K562 (cell line): ENCODE measurements around the gene SLC16A10. TPM values are rescaled to one million over a fixed set of nuclear protein-coding genes. Genes with fewer than 3 reads are reported as not detected.

ENCODE experiments used
- ATAC-seq: fragments of 200-7000 bp; cut with Tn5 transposase; 3 replicates; pipeline ENCODE4 v1.9.1; 2020; ENCODE audit warnings: moderate library complexity
- BruUV-seq: library from RNA; stranded (reverse); fragments of 400-500 nt; replicated peaks from 2 replicates; lab custom pipeline; 2021; lab: Mats Ljungman, UMichigan
- CTCF ChIA-PET: fragments of 300-600 bp; formaldehyde crosslinking; extraction: SDS; loops from one replicate; lab custom pipeline; 2021; ENCODE audit warnings: low intra/inter-chr PET ratio; lab: Yijun Ruan, JAX
- POLR2A ChIA-PET: fragments of 300-600, 350-650 bp; sonication (Branson Sonifier 250); formaldehyde crosslinking; extraction: SDS; loops from one replicate; lab custom pipeline; 2021; ENCODE audit warnings: antibody characterized with exemption, inconsistent platforms; lab: Yijun Ruan, JAX
- DNase-seq, 4 experiments: peaks; one replicate each; pipeline versions ENCODE4 v3.0.0 to v3.0.0-alpha.2; 2011 to 2018; ENCODE audit warnings: low spot score in 3 of 4, mixed read lengths in 3 of 4; ENCODE audit errors: extremely low read depth in 1 of 4
- FAIRE-seq: peaks from 2 replicates; lab custom pipeline; 2011; peaks lifted over from hg19 to GRCh38; lab: Jason Lieb, UNC
- H2AFZ ChIP-seq: 2 replicates; pipeline ENCODE4 v1.6.0; 2011; ENCODE audit warnings: low read depth, low read length, control low read depth, inconsistent platforms
- H3K27ac ChIP-seq: fragments of 200-600 bp; 3 replicates; pipeline ENCODE4 v1.8.0; 2011; ENCODE audit warnings: low read depth, mild to moderate bottlenecking, control low read depth, inconsistent platforms, low read length, moderate library complexity, mixed read lengths; ENCODE audit errors: extremely low read depth
- H3K27me3 ChIP-seq, 2 experiments: fragments of 300-600 bp in 1 of 2; 2 replicates in 1 of 2; 3 replicates in 1 of 2; pipeline versions ENCODE4 v1.6.0 to v1.8.0; 2011; ENCODE audit warnings: inconsistent platforms in 2 of 2, low read length in 2 of 2, mild to moderate bottlenecking in 1 of 2, mixed read lengths in 1 of 2, moderate library complexity in 1 of 2; ENCODE audit not compliant: control insufficient read depth in 2 of 2, insufficient read depth in 2 of 2
- H3K36me3 ChIP-seq: fragments of 300-600 bp; 3 replicates; pipeline ENCODE4 v1.8.0; 2011; ENCODE audit warnings: mild to moderate bottlenecking, low read length, inconsistent platforms; ENCODE audit not compliant: control insufficient read depth, insufficient read depth
- H3K4me1 ChIP-seq, 2 experiments: fragments of 200-600 bp in 1 of 2; replicated peaks in 1 of 2; 2 replicates in 1 of 2; 3 replicates in 1 of 2; pipeline versions ENCODE4 v1.5.1 to v1.8.0; 2011; ENCODE audit warnings: inconsistent platforms in 2 of 2, low read length in 2 of 2, mild to moderate bottlenecking in 1 of 2, mixed read lengths in 1 of 2, moderate library complexity in 1 of 2; ENCODE audit not compliant: control insufficient read depth in 2 of 2, insufficient read depth in 2 of 2
- H3K4me2 ChIP-seq: 2 replicates; pipeline ENCODE4 v1.6.1; 2011; ENCODE audit warnings: low read length, control low read depth, inconsistent platforms, mixed read lengths; ENCODE audit not compliant: insufficient read depth
- H3K4me3 ChIP-seq: fragments of 200-600 bp; sonication (generic), shearing (Covaris generic); 2 replicates; pipeline ENCODE4 v1.5.1; 2016; ENCODE audit warnings: control low read depth, inconsistent platforms
- H3K79me2 ChIP-seq: fragments of 200-600 bp; 3 replicates; pipeline ENCODE4 v1.8.0; 2011; ENCODE audit warnings: low read length, inconsistent platforms; ENCODE audit not compliant: control insufficient read depth, insufficient read depth
- H3K9ac ChIP-seq, 2 experiments: 2 replicates each; pipeline versions ENCODE4 v1.6.0 to v1.6.1; 2011; ENCODE audit warnings: low read depth in 2 of 2, low read length in 2 of 2, control low read depth in 1 of 2, inconsistent platforms in 1 of 2, mild to moderate bottlenecking in 1 of 2, mixed read lengths in 1 of 2; ENCODE audit not compliant: insufficient read depth in 1 of 2
- H3K9me1 ChIP-seq: one replicate; pipeline ENCODE4 v1.6.0; 2011; ENCODE audit warnings: inconsistent platforms, mild to moderate bottlenecking, low read length, moderate library complexity; ENCODE audit not compliant: control insufficient read depth, insufficient read depth
- H3K9me3 ChIP-seq: replicated peaks from 2 replicates; pipeline ENCODE4 v1.5.1; 2011; ENCODE audit warnings: low read depth, low read length, inconsistent platforms; ENCODE audit not compliant: control insufficient read depth, insufficient read depth
- H4K20me1 ChIP-seq: replicated peaks from 2 replicates; pipeline ENCODE4 v1.6.1; 2011; ENCODE audit warnings: low read length, inconsistent platforms, mixed read lengths; ENCODE audit not compliant: control insufficient read depth, insufficient read depth
- CEBPB ChIP-seq: fragments of 450-650 bp; IDR thresholded peaks from 2 replicates; pipeline ENCODE4 v1.6.1; 2016; ENCODE audit warnings: missing genetic modification characterization, missing compliant biosample characterization
- ETS2 ChIP-seq: IDR thresholded peaks from 2 replicates; pipeline ENCODE4 v1.6.1; 2016; ENCODE audit warnings: borderline replicate concordance, missing genetic modification characterization, mild to moderate bottlenecking, moderate library complexity, missing compliant biosample characterization; ENCODE audit not compliant: poor library complexity, severe bottlenecking
- SMARCE1 ChIP-seq: fragments of 450-650 bp; IDR thresholded peaks from 2 replicates; pipeline ENCODE4 v1.7.1; 2016; ENCODE audit warnings: mild to moderate bottlenecking
- TAL1 ChIP-seq: fragments of 450-650 bp; IDR thresholded peaks from 2 replicates; pipeline ENCODE4 v1.6.1; 2016; ENCODE audit warnings: mild to moderate bottlenecking
- ZFP1 ChIP-seq: fragments of 450-650 bp; formaldehyde crosslinking; IDR thresholded peaks from 2 replicates; pipeline ENCODE4 v1.4.0; 2020; ENCODE audit warnings: mild to moderate bottlenecking, mixed read lengths
- ZNF3 ChIP-seq: fragments of 250-450 bp; sonication (Bioruptor Pico); IDR thresholded peaks from 2 replicates; pipeline ENCODE4 v1.5.0; 2021; ENCODE audit warnings: mild to moderate bottlenecking, moderate library complexity
- WGBS: fragments of 100-300 bp; shearing (Covaris generic); methylation state at CpG from one replicate; pipeline ENCODE4 v1.1.6; 2016; ENCODE audit warnings: low coverage, mixed read lengths; ENCODE audit not compliant: insufficient coverage; ENCODE audit errors: missing lambda C conversion rate; 5-methylcytosine and 5-hydroxymethylcytosine counted together
- in situ Hi-C: fragments of 300-500 bp; cut with MboI; formaldehyde crosslinking; loops from 4 replicates; pipeline ENCODE4 v1.15.0; 2018; ENCODE audit warnings: inconsistent platforms, mixed read lengths
- intact Hi-C: fragments of 100-400 bp; cut with micrococcal nuclease; formaldehyde crosslinking; loops from 2 replicates; pipeline ENCODE4 v1.14.2; 2022
- polyA plus RNA-seq, 8 experiments: library from polyadenylated mRNA; depleted of rRNA in 4 of 8; stranded (reverse) in 5 of 8; unstranded in 3 of 8; fragments of >200 nt; fragmentation: Nextera tagmentation in 2 of 8; fragmentation: Illumina TruSeq in 1 of 8; extraction: Ambion mirVana in 2 of 8; extraction: Trizol in 1 of 8; gene quantifications; 2 replicates each; pipeline versions ENCODE4 v1.2.1 to v1.2.3, GENCODE V29; 2011 to 2014; ENCODE audit warnings: inconsistent platforms in 1 of 8, missing spikeins in 1 of 8
- total RNA-seq, 7 experiments: library from RNA; depleted of rRNA in 6 of 7; stranded (reverse); fragments of >200 nt in 6 of 7; fragmentation: Illumina TruSeq in 2 of 7; extraction: Trizol in 2 of 7; gene quantifications; 2 replicates each; pipeline versions ENCODE4 v1.2.1 to v1.2.3, GENCODE V29; 2011 to 2021; ENCODE audit warnings: low replicate concordance in 1 of 7
- TF ChIP-seq, protein P1 (sequence below): fragments of 150-350 bp; conservative IDR thresholded peaks from 2 replicates; pipeline ENCODE4 v1.6.1; 2014; ENCODE audit warnings: low read length
- TF ChIP-seq, protein P2 (sequence below), 2 experiments: fragments of 450-650 bp; IDR thresholded peaks; 2 replicates each; pipeline ENCODE4 v1.6.1; 2016; ENCODE audit warnings: mild to moderate bottlenecking in 2 of 2, borderline replicate concordance in 1 of 2, low read depth in 1 of 2, moderate library complexity in 1 of 2

SLC16A10 gene
- total and polyA plus RNA-seq, 9 of the 15 experiments (the other 6 are each of a cell fraction or from before 2014, with no cell fraction given), result 0.02 to 0.54 (median 0.24) TPM; not detected in 4

DNA sequence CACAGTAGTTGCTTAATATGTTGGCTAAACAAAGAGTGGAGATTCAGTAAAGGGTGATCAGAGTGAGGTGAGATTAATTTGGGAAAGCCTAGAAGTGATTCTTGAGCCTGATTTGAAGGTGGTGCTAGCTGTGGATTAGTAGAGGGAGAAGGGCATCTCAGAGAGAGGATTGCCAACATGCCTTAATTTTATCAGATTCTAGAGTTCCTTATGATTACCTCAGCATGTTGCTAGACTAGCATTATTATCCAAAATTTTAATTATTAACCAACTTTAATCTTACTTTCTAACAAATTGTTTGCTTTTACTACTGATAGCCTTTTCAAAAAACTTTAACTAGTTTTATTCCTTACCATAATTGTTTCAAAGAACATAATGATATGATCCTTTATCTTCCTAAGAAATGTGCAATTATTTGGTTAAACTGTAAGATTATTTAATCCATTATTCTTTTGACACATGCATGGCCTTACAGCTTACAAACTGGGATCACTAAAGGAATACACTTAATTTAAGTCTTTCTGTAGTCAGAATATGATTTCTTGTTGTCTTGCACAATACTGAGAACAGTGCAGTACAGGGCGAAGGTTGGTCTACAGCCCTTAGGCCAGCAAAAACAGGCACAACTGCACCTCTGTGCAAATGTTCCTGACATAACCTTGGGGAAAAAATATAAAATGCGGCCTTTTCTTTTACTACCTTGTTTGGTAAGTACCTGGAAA, 88.9 kb downstream of the SLC16A10 start:
- DNase-seq, result no peak

More for the DNA sequence above, 88.9 kb downstream of the SLC16A10 start:
- TF ChIP-seq ZFP1 (CRISPR knock-in tag), result no peak
- TF ChIP-seq ZNF3, result no peak
- no peak for TF ChIP-seq SMARCE1
- TF ChIP-seq, protein P1, sequence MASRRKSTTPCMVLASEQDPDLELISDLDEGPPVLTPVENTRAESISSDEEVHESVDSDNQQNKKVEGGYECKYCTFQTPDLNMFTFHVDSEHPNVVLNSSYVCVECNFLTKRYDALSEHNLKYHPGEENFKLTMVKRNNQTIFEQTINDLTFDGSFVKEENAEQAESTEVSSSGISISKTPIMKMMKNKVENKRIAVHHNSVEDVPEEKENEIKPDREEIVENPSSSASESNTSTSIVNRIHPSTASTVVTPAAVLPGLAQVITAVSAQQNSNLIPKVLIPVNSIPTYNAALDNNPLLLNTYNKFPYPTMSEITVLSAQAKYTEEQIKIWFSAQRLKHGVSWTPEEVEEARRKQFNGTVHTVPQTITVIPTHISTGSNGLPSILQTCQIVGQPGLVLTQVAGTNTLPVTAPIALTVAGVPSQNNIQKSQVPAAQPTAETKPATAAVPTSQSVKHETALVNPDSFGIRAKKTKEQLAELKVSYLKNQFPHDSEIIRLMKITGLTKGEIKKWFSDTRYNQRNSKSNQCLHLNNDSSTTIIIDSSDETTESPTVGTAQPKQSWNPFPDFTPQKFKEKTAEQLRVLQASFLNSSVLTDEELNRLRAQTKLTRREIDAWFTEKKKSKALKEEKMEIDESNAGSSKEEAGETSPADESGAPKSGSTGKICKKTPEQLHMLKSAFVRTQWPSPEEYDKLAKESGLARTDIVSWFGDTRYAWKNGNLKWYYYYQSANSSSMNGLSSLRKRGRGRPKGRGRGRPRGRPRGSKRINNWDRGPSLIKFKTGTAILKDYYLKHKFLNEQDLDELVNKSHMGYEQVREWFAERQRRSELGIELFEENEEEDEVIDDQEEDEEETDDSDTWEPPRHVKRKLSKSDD, result no peak
- TF ChIP-seq, protein P2, sequence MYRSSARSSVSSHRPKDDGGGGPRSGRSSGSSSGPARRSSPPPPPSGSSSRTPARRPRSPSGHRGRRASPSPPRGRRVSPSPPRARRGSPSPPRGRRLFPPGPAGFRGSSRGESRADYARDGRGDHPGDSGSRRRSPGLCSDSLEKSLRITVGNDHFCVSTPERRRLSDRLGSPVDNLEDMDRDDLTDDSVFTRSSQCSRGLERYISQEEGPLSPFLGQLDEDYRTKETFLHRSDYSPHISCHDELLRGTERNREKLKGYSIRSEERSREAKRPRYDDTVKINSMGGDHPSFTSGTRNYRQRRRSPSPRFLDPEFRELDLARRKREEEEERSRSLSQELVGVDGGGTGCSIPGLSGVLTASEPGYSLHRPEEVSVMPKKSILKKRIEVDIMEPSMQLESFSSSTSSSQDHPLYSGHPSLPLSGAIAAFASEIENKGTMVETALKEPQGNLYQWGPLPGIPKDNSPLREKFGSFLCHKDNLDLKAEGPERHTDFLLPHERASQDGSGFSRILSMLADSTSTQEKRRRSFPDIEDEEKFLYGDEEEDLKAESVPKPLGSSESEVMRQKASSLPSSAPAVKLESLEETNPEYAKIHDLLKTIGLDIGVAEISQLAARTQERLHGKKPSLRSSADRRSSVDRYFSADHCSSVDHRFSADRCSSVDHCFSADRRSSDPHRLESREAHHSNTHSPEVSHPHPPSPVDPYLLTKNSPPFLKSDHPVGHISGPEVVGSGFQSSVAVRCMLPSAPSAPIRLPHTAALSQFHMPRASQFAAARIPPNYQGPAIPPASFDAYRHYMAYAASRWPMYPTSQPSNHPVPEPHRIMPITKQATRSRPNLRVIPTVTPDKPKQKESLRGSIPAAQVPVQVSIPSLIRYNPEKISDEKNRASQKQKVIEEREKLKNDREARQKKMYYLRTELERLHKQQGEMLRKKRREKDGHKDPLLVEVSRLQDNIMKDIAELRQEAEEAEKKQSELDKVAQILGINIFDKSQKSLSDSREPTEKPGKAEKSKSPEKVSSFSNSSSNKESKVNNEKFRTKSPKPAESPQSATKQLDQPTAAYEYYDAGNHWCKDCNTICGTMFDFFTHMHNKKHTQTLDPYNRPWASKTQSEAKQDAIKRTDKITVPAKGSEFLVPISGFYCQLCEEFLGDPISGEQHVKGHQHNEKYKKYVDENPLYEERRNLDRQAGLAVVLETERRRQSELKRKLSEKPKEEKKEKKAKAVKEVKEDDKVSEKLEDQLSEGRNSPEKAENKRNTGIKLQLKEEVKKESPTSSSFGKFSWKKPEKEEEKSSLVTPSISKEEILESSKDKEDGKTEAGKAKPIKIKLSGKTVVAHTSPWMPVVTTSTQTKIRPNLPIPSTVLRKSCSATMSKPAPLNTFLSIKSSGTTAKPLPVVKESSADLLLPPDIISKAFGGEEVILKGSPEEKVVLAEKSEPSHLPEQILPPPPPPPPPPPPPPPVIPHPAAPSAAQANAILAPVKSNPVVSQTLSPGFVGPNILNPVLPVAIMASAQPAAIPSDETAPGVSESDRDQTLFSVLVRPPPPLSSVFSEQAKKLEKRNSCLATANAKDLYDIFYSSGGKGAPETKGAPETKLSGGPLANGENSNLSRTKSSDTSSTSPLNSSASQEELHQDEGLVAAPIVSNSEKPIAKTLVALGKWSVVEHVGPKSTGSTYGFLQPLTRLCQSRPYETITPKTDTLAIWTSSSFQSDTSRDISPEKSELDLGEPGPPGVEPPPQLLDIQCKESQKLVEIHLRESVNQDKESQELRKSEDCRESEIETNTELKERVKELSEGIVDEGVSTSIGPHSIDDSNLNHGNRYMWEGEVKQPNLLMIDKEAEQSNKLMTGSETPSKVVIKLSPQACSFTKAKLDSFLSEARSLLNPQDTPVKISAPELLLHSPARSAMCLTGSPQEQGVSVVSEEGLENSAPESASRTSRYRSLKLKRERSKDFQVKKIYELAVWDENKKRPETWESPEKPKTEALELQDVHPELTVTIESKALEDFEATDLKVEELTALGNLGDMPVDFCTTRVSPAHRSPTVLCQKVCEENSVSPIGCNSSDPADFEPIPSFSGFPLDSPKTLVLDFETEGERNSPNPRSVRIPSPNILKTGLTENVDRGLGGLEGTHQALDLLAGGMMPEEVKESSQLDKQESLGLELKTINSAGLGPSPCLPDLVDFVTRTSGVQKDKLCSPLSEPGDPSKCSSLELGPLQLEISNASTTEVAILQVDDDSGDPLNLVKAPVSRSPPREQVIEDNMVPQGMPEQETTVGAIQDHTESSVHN (IDR thresholded peaks at IDR 0.05; ENCODE audit: borderline replicate concordance in 1 of 2, low read depth in 1 of 2), result no peak
- TF ChIP-seq CEBPB (tag), result peak; percentile 46; the same call in 1 of the 2 replicates
- no peak for TF ChIP-seq TAL1
- no peak for TF ChIP-seq ETS2
- ATAC-seq (no peak), FAIRE-seq (no peak)
- ChIA-PET POLR2A (no interaction called here), CTCF (no interaction called here)
- no peaks in the 10 kb centered on the region for H3K4me1 ChIP-seq
- H3K9ac ChIP-seq, result no peak overlapping the region
- H3K9me1 ChIP-seq, result no peaks in the 10 kb centered on the region
- no peak overlapping the region for H2AFZ ChIP-seq
- intact Hi-C loops (no loop called here), in situ Hi-C loops (no loop called here)
- H3K79me2 ChIP-seq, result no peaks in the 10 kb centered on the region
- H3K4me3 ChIP-seq, result no peak overlapping the region
- no peak overlapping the region for H3K4me2 ChIP-seq
- H3K27me3 ChIP-seq, result peaks cover 3 to 12% of the 10 kb centered on the region in 2 experiments
- no peaks in the 10 kb centered on the region for H3K36me3 ChIP-seq
- BruUV-seq, result no TSS peak
- H3K27ac ChIP-seq, result no peak overlapping the region
- H4K20me1 ChIP-seq, result no peaks in the 10 kb centered on the region
- no peaks in the 10 kb centered on the region for H3K9me3 ChIP-seq
- 7% methylated on average over 2 of the region's 2 CpGs for whole genome bisulfite sequencing
